IPS-11a (cell line): Measurements from ENCODE around the gene GRID2.

Source experiments
- H3K4me3 ChIP-seq: one replicate; pipeline ENCODE4 v1.5.1; 2013; ENCODE audit warnings: low read depth, low read length, control low read depth

Gene GRID2

DNA sequence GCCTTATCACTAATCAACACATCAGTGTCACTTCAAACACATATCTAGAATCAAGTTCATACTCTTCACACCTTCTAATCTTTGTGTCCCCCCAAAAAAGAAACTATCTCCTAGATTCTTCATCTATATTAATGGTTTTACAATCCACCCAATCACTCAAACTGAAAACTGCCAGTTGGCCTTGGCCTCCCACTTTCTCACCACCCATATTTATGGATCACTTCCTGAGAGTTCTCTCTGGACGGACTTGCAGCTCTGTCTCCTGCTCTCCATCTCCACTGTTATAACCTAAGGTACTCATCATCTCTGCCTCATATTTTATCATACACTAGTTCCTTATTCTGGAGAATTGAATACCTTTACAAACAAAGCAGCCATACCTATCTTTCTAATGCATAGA is 1418.7 kb downstream of the GRID2 start:
- no peak overlapping the region for H3K4me3 ChIP-seq

DNA sequence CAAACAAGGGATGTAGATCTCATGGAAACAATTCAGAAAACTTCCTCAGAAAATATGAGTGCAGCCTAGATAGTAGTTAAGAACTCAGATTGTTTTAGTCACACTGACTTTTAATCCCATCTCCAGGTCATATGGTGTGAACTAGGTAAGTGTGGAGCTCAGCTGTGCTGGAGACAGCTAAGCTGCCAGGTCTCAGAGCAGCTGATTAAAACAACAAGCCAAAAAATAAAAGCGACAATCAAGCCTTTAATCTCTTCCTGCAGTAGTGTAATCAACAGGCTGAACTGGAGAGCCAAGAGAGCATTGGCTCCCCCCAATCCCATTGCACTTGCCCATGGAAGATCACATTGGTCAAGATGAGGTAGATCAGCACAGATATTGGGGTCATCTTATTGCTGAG is 1426.5 kb downstream of the GRID2 start:
- no peak overlapping the region for H3K4me3 ChIP-seq

DNA sequence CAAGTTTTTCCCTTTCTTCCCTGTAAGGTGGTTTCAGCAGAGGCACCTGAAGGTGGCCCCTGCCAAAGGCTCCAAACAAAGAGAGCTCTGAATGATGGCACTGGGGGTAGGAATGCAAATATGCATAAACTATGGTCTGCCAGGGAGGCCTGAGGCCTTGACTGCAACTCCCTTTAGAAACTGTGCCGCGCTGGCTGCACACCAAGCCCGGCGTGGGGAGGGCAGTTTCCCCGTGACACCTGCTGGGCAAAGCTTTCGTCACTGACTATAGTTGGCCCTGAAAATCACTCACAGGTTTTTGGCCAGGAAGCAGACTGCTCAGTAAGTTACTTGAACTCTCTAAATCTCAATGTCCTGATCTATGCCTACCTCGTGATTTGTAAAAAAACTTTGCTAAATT is 1427.0 kb downstream of the GRID2 start:
- no peak overlapping the region for H3K4me3 ChIP-seq

GRCh38 chr4:93731456-93731855 is 1427.7 kb downstream of the GRID2 start:
- H3K4me3 ChIP-seq: no peak overlapping the region

DNA sequence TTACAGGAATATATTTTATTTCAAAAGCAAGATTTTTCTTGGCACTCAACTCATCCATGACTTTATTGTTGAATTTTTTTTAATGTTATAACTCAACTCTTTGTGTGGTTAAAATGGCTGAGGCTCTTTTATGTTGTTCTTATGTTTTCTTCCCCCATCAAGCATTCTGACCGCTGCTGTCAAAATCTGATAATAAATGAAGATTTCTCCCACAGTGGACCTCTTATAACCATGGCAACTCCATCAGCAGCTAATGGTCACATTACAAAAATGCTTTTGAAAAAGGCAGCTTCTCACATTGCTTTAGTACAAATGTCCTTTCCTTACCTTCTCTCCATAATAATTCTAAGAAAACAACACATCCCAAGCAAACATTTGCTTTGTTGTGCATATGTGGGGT is 1428.7 kb downstream of the GRID2 start:
- H3K4me3 ChIP-seq: no peak overlapping the region

- no peak overlapping the region for H3K4me3 ChIP-seq
Observed at GRCh38 chr4:93740890-93741289, 1437.1 kb downstream of the GRID2 start.

DNA sequence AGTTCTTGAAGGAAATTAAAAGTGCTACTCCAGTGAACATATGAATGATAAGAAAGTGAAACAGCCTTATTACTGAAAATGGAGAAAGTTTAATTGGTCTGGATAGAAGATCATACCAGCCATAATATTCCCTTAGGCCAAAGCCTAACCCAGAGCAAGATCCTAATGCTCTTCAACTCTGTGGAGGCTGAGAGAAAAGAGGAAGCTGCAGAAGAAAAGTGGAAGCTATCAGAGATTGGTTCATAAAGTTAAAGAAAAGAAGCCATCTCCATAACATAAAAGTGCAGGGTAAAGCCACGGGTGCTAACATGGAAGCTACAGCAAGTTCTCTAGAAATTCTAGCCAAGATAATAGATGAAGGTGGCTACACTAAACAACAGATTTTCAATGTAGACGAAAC is 1439.3 kb downstream of the GRID2 start:
- H3K4me3 ChIP-seq: no peak overlapping the region

DNA sequence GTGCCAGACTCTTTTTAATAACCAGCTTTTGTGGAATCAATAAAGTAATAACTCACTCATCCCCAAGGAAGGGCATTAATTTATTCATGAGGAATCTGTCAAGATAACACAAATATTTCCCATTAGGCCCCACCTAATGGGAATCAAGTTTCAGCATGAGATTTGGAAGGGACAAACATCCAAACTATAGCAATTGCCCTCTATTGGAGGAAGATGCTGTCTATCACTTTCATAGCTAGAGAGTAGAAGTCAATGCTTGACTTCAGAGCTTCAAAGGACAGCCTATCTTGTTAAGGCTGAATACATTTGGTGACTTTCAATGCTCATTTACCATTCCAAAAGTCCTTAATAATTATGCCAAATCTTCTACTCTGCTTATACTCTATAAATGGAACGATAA is 1439.9 kb downstream of the GRID2 start:
- H3K4me3 ChIP-seq: no peak overlapping the region

GRCh38 chr4:93744961-93745360 is 1441.2 kb downstream of the GRID2 start:
- no peak overlapping the region for H3K4me3 ChIP-seq

GRCh38 chr4:93746031-93746430 is 1442.3 kb downstream of the GRID2 start:
- no peak overlapping the region for H3K4me3 ChIP-seq

DNA sequence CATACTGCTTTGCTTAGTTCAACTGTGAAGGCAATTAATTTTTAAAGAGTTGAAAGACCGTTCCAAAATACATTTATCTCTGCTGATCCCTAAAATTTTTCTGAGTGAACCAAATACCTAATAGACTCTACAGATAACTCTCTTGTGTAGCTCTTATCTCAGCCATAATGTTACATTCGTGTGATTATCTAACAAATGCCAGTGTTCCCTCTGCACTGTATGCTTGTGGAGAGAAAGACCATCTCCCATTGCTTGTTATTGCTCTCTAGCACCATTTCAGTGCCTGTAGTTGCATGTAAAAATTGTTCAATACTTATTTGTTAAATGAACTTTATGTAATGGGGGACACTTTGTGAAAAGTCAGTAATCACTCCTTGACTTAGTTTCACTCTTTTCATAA is 1443.5 kb downstream of the GRID2 start:
- no peak overlapping the region for H3K4me3 ChIP-seq

GRCh38 chr4:93748373-93749291 is 1444.9 kb downstream of the GRID2 start:
- no peak overlapping the region for H3K4me3 ChIP-seq

DNA sequence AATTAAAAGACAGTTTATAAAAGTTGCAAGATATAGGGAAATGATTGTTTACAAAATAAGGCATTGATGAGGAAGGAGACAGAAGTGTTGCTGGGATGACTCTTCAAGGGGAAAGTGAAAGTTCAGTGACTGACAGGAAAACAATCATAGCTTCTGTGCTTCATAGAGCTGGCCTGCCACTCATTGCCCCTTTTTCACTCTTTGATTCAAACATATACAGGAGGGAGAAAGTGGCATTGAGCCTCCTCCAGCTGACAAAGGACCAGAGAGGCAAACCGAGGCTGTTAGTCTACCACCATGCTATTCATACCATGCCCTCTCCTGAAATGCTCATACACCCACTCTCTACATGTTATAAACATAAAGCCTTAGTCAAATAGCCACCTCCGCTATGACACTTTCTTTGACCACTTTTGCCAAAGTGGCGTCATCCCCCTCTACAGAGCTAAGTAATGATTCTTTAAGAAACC is 1445.6 kb downstream of the GRID2 start:
- no peak overlapping the region for H3K4me3 ChIP-seq

- no peak overlapping the region for H3K4me3 ChIP-seq
Observed at GRCh38 chr4:93751411-93751810, 1447.6 kb downstream of the GRID2 start.

DNA sequence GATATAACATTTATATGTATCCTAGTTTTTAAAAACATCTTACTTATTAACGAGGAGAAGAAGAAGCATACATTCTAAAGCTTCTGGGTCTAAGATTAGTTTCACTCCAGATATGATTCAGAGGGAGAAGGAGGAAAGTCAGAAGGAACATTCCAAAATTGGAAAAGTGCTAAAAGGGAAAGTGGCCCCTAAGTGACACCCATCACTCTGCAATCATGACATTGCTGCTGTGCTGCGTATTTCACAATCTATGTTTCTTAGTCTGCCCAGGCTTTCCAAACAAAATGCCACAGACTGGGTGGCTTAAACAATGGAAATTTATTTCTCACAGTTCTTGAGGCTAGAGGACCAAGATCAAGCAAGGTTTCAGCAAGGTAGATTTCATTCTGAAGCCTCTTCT is 1452.3 kb downstream of the GRID2 start:
- no peak overlapping the region for H3K4me3 ChIP-seq

DNA sequence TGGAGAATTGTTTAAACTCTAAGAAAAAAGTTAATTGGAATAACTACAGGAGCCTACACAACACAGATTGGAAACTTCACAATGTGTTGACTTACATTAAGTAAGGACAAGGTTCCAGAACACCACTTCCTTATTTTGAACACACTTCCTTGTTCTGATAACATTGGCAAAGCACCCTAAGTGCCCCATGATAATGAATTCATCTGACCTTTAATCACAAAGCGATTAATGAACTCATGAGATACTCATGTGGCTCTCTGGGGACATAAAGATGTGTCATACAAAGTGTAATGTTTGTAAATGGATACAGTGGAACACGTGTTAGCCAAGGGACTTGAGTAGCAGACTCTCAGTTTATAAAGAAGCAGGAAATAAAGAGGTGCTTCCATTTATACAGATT is 1455.7 kb downstream of the GRID2 start:
- no peak overlapping the region for H3K4me3 ChIP-seq

- H3K4me3 ChIP-seq: no peak overlapping the region
Observed at GRCh38 chr4:93760284-93760683, 1456.5 kb downstream of the GRID2 start.

DNA sequence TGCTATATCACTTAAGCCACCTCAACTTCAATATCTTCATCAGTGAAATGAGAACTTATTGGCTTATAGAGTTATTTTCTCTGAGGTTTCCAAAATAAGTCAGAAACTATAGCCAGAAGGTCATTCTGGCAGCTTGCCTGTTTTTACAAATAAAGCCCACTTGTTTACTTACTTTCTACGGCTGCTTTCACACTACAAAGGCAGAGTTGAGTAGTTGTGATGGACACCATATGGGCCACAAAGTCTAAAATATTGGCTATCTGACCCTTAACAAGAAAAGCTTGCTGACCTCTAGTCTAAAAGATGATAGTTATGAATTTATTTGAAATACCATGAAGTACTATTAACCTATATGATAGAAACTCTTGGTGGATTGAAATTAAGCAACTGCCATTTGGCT is 1457.5 kb downstream of the GRID2 start:
- H3K4me3 ChIP-seq: no peak overlapping the region

DNA sequence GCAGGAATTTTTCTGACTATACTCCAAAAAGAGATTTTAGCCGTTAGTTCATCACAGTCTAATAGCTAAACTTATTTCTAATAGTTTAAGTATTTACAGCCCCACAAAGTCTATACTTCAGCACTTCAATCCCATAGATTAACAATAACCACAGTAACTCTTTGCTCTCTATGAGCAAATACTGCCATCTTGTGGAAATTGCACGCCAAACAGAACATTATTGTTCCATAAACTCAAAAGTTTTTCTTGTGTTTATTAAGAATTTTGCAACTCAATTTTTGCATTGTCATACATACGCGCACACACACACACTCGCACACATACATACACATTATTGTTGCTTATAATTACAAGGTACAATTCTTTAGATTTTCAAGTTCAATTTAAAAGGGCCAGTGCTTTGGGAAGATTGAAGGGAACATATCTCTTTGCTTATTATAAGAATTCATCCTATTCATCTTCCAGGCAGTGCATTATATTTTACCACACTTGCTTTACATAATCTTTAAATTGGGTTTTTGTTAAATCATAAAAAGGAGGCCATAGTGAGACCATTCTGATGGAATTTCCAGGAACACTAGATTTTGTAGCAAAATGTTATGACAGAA is 1461.0 kb downstream of the GRID2 start:
- no peak overlapping the region for H3K4me3 ChIP-seq

DNA sequence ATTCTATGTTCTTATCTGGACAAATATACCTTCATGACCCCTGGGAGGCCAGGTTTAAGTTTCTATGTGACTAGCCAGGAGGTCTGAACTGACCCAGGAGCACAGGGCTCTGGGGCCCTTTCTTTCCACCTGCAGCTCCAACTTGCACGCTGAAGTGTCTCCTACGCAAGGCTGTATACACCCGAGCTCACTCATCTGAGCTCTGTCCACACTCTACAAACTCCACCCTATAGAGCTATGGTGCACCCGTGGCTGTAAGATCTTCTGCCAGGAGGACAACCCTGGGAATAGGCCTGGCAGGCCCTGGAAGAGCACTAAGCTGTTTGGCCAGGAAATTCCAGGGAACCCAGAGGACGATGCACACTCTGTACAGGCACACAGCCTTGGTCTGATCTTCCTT is 1464.2 kb downstream of the GRID2 start:
- no peak overlapping the region for H3K4me3 ChIP-seq

DNA sequence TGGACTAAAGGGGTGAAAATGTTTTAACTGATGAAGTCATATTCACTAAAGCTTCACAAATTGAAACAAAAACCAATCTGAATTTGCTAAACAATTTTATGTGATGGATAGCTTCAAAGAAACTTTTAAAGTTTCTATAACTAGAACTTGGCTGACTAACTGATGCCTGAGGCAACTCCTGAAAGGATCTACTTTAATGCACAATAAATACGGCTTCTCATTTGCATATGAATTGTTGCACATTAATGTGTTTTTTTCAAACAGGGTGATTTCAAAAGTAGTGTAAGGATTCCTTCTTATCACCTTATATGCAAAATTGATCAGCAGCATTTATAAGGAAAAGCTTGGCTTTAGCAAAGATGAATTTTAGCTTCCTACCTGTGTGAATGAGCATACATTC is 1466.4 kb downstream of the GRID2 start:
- H3K4me3 ChIP-seq: no peak overlapping the region

DNA sequence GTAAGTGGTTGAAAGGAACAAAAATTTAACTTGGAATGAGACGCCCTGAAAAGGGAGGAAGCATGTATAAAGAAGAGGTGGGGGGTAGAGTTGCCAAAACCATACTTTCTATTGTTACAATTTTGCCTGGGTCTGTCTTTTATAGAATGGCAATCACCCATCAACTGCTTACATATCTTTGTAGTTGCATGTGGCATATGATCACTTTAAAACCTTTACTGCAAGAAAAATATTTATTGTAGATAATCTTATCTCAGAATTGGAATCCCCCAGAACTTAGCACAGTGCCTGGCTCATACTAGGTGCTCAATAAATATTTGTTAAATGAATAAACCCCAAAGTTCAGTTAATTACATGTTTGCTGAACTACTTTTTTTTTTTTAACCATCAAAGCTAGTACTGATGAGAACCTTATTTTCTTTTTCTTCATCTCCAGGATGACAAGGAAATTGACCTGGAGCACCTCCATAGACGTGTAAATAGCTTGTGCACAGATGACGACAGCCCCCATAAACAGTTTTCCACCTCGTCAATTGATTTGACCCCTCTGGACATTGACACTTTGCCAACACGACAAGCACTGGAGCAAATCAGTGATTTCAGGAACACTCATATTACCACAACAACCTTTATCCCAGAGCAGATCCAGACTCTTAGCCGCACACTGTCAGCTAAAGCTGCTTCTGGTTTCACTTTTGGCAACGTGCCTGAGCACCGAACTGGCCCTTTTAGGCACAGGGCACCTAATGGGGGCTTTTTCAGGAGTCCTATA is 1468.1 kb downstream of the GRID2 start:
- no peak overlapping the region for H3K4me3 ChIP-seq
